Stimulated activated CD4-positive, alpha-beta T cell treated with anti-CD3 and anti-CD28 coated beads, Interleukin-15, amount 100 ng/mL, for 1 hour (primary cell): ENCODE measurements around the gene CPEB3.
"Not testable (repeated sequence)": the region's sequence is repeated elsewhere in the genome, so short reads cannot be mapped to it uniquely, and the experiment has no call there.

ENCODE experiments used
- DNase-seq, 2 donors: peaks; one replicate each; pipeline ENCODE4 v3.0.0-alpha.2; 2020; ENCODE audit warnings: low read depth in 1 of 2, low spot score in 1 of 2

Gene CPEB3

DNA sequence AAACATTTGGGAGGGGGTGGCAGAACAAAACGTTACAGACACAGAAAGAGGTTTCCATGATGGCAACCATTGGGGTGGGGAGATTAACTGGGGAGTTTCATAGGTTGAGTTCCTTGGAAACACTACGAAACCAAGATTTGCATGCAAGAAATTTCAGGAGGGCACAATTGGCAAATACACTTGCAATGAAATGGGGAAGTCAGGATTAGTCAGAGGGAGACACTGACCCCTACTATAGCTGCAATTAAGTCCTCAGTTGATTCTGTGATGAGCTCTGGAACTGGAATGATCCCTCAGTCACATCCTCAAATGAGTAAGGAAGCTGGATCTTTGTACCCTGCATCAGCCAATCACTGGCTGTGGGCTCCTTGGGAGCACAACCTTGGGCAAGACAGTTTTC, 22.1 kb downstream of the CPEB3 start:
- DNase-seq, result no peak

DNA sequence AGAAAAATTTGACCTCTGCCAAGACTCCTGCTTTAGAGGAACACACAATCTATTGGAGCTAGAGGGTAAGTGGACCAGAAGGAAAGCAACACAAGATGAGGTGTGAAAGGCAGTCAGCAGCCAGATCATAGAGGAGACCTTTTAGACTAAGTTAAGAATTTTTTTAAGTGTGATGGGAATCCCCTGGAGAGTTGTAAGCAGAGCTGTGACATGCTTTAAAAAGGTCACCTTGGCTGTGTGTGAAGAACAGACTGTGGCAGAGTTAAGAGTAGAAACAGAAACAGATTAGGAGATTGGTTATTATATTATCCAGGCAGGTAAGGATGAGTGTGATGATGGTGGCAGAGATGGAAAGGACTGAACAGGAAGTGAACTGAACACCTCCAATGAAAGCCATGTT, 23.5 kb downstream of the CPEB3 start:
- no peak for DNase-seq

DNA sequence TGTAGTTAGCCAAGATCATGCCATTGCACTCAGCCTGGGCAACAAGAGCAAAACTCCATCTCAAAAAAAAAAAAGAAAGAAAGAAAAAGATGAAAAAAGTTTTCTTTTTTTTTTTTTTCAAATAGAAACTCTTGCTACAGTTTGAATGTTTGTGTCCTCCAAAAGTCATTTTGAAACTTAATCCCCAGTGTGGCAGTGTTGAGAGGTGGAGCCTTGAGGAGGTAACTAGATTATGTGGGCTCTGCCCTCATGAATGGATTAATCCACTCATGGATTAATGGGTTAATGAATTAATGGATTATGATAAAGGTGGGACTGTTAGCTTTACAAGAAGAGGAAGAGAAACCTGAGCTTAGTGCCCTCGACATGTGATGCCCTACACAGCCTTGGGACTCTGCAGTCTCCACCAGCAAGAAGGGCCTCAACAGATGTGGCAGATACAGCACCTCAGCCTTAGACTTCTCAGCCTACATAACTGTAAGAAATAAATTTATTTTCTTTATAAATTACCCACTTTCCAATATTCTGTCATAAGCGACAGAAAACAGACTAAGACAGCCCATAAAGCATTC, 25.1 kb downstream of the CPEB3 start:
- DNase-seq, result no peak

DNA sequence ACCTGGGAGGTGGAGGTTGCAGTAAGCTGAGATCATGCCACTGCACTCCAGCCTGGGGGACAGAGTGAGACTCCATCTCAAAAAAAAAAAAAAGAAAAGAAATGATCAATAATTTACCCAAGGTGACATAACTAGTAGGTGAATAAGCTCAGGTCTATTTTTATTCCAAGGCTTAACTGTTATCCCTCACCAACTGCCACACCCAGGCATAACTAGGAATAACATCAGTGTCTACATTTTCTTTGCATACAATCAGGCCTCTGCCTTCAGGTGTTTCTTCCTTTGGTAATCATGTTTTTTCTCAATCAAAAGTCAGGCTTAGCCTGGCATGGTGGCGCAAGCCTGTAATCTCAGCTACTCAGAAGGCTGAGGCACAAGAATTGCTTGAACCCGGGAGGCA, 26.6 kb downstream of the CPEB3 start:
- no peak for DNase-seq

DNA sequence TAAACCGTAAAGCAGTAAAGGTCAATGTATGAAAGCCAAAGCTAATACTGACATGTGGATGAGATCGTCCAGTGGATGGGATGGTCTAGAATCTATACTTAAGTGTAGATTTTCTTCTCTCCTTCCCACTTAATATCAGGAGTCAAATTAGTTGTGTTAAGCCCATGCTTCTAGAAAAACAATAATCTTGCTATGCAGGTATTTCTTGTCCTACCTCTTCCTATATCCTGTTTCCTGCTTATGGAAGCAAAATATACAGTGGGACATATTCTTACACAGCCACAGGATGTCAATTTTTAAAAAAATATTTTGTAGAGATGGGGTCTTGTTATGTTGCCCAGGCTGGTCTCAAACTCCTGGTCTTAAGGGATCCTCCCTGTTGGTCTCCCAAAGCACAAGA, 27.5 kb downstream of the CPEB3 start:
- DNase-seq, result no peak

DNA sequence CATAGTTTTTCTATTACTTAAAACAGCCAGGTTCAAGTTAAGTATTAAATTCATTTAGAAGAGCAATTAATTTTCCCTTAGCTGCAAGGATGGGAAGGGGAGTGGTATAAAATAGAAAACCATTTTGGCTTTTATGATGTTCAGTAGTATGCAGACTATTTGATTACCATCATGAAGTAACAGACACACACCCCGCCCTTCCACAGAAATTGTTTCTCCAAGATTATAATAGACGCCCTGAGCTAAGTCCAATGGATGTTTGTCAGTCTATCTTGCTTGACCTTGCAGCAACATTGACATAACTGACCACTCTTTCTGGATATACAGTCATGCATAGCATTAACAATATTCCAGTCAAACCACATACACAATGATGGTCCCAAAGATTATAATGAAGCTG, 42.3 kb downstream of the CPEB3 start:
- no peak for DNase-seq

DNA sequence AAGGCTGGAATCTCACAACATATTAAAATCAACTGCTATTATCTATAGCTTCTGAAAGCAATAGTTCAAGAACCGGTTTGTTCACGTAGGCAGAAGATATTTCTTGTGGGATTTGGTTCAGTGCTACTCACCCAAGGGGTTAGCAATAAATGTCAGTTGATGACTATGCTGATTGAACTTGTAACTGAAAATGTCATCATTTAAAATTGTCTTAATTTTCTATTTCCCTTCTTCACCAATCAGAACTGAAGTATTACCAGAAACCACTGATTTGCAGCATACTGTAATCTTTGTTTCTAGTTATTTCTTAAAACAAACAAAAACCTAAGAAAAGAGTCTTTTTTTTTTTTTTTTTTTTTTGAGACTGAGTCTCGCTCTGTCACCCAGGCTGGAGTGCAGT, 46.1 kb downstream of the CPEB3 start:
- no peak for DNase-seq

DNA sequence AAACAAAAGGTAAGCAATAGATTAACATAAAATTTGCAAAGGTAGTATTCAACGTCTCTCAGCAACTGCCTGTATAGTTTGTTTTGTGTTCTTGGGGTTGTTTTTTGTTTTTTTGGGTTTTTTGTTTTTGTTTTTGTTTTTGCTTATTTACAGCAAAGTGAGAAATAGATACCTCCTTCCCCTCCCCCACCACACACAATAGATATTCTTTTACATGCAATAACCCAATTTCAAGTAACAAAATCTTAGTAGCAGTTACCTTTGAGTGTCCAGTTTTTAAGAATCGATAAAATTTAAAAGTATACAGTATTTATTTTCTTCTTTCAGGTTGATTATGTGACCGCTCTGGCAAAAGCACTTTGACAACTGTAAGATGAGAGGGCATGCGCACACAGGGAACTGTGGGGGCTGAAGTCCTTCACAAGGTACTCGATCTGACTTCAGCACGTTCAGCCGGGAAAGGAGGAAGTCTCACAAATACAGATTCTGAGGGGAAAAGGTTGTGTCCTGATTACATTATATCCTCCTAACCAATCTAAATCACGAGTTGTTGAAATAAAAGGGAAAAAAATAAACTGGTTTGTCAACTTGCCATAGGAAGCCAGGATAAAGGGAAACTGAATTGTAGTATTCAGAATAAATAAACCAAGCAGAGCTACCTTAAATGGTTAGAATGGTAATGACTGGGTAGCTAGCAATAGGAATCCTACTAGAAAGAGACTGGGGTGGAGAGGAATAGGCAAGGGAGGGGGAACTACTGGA, 47.8 kb downstream of the CPEB3 start:
- no peak for DNase-seq

DNA sequence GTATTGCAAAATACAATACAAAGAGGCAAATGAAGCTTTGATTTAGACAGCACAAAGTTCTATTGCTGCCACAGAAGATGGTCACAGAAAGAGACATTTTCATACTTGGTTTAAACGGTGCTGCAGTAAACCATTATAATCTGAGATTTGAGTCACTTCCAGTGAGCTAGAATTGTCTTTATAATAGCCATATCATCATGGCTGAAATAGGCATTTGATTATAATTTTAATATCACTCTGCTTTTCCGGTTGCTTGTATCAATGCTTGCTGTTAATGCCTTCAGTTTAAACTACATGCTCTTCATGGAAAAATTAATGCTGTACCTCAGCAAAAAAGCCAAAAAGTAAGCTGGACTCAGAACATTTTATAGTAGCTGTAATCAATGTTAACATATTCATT, 48.5 kb downstream of the CPEB3 start:
- DNase-seq, result no peak

DNA sequence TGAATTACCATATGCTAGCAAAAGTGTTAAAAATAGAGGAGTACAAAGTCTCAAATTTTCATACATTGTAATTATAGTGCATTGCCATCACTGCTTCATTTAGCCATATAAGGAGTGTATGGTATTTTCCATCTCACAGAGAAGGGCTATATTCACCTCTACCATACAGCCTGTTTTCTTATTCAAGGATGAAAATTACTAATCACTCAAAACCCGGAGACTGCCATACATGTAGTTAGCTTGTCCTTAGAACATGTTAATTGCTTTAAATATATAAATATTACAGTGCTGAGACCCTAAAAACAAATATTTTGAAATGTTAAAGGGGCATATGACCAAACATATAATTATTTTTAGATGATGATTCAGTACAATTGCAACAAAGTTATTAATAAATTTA, 49.4 kb downstream of the CPEB3 start:
- no peak for DNase-seq

DNA sequence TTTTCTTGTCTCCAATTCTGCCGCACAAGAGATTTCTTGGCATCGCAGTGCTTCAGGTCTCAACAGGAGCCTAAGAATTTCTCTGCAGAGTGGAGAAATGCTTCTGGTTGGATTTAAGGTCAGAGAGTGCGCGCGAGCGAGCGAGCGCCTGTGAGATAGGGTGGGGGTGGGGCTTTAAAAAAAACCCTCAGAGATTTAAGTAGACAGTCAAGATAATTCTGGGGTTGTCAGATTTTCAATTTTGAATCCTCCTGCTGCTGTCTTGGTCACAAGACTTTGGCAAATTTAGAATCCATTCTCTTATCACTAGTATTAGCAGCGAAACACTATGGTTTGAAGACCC, 49.7 kb downstream of the CPEB3 start:
- no peak for DNase-seq

DNA sequence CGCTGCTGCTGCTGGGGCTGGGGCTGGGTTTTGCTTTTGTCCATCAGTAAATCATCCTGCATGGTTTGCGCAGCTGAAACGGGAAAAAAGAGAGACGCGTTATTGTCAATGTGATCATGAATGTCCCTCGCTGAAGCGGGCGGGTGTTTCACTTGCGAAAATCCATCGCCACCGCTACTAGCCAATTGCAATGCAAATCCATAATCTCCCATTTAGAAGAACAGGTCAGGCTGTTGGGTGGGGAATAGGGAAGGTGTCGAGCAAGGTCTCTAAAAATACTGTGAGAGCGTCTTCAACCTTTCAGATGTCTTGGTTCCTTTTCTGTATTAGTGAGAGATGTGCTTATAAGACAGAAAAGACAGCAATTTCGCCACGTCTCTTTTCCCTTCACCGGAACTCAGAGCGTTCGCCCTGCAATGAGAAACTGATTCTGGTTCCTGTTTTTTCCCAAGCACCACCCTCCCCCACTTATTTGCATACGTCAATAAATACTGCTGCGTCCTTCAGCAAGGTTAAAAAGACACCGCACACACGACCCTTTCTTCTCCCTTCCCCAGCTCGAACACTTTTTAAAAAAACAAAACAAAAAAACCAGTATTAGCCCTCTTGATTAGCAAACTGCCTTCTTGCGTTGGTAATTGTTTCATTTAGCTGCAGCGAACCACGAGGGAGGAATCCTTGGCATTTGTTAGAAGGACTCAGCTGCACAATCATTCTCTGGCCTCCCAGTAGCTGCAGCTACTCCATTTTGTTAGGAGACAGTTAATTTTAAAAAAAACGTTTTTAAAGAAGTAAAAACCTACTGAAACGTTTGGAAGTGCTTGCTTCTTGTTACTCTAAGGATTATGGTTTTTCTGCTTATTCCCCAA, 50.4 kb downstream of the CPEB3 start:
- DNase-seq, result no peak

DNA sequence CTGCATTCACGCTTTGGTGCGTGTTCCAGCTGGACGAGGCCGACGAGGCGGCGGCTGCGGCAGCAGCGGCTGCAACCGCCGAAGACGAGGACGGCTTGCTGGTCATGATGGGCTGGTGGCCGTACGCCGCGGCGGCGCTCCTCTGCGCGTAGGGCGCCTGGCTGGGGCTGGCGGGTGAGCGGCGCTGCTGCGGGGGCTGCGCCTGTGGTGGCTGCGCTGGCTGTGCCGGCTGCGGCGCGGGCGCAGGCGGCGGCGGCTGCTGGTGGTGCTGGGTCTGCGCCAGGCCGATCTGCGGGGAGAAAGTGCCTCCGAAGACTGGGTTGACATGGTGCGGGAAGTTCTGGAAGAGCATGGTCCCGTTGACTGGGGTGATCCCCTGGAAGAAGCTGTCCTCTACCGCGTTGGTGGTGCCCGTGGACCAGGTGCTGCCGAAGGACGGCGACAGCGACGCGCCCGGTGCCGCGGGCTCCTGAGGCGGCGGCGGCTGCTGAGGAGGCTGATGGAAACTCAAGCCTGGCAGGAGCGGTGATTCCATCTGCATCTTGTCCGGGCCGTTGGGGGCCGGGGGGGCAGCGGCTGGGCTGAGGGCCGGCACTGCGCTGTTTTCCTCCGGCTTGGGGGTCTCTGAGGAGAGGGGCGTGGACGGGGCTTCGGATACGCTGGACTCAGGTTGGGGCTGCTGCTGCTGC, 51.1 kb downstream of the CPEB3 start:
- DNase-seq, result peak; percentile 15 to 31

DNA sequence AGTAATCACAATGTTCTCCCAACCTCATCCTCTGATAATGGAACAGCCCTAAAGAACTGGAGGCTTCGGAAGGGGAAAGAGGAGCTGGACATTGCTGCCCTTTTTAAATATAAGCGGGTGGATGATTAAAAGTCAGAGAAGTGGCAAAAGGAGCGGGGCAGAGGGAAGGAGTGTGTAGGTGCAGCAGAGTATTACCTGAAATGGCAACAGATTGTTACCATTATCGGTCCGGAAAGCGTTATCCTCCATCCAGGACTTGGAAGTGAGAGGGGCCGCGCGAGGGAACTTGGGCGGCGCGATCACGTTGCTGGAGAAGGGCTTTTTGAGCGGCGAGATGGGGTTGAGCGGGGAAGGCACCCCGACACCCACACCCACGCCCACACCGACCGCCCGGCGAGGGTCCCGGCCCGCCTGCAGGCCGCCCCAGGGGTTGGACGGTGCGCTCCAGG, 51.7 kb downstream of the CPEB3 start:
- no peak for DNase-seq

DNA sequence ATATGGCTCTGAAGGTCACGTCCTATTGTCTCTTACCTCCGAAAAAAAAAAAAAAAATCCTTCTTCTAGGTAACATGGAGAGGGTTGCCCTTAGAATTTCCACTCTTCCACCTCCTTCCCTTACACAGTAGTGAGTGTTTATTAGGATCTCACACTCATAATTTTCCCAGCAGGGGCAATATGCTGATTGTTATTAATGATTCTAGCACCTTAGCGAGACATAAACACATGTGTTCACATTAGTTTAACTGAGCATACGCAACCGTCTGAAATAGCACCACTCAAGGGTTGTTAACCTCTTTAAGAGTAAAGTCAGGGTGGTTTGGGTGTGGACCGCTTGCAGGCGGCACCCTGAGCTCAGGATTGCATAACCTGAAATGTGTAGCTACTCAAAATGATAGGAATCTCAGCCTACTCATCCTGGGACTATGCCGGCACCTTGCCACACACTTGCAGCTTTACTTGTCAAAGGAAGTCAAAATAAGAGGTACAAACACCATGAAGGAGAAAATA, 52.2 kb downstream of the CPEB3 start:
- DNase-seq, result no peak

DNA sequence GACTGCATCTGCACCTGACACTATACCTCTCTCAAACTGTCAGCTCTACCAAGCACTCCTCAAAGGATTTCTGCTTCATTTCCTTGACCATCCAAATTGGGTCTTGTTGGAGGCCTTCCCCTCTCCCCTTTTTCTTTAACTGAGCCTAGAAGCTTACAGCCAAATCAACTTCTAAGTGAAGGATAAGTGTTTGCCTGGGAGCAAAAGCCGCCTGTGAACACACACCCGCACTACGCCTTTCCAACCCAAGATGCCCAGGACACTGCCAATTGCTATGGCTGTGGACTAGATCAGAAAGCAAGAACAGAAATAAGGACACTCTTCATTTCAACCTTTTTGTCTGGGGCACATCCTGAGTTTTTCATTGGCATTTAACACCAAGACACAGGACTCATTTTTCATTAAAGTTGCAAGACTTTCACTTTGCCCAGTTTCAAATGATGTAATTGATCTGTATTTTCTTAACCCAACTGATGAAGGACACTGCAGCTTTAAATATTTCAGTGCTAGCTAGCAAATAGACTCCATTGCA, 52.8 kb downstream of the CPEB3 start:
- DNase-seq, result no peak

DNA sequence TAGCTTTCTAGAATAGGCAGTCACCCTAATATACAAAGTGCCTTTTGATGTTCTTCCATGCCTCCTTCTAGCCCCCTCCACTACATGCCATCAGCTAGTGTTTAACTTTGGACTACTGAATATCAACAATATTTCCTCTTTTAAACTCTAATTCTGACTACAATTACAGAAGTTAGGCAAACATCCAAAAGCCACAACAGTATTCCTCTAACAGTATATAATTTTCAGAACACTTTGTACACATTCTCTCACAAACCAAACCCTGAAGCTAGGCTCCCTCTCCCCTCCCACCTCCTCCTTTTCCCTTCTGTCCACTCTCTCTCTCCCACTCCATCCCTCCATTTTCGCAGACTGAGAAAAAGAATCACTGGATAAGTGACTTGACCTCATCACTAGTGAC, 59.7 kb downstream of the CPEB3 start:
- no peak for DNase-seq

DNA sequence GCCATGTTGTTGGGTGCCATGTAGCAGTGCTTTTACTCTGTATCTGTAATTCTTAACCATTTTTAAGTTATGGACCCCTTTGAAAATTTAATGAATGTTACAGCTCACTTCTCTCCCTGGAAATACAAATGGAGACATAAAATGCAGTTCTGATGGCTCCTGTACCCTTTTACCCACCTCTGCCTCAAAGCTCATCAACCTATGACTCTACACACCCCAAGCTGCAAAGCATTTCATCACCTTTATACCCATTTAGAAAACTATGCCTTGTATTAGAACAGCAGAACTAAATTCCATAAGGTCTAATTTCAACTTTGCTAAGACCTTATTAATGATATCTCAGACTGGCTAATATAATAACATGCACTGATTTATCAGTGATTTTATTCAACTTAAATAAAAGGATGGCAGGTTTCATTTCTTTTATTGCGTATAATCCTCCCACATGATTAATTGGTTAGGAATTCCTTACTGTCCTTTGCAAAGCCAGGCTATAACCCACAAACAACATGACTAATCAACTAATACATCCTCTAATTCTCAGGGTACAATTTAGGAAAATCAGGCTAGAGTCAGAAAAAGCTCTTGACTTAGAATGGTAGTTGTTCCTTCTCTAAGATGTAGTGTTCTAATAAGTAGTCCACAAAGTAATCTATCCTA, 68.1 kb downstream of the CPEB3 start:
- DNase-seq, result no peak

DNA sequence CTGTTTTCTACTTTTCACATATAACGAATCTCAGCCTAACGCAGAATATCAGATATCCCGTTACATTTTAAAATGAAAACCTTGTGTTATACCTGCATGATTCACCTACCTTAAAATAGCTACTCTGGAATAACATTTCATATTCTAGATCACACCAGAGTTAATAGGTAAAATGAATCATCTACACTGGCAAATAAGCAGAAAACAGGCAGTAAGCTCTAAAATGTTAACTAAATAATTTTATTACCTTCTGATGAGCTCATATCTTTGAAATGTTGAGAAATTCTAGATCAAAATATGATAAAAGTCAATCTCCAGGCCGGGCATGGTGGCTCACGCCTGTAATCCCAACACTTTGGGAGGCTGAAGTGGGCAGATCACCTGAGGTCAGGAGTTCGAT, 71.3 kb downstream of the CPEB3 start:
- DNase-seq, result no peak

DNA sequence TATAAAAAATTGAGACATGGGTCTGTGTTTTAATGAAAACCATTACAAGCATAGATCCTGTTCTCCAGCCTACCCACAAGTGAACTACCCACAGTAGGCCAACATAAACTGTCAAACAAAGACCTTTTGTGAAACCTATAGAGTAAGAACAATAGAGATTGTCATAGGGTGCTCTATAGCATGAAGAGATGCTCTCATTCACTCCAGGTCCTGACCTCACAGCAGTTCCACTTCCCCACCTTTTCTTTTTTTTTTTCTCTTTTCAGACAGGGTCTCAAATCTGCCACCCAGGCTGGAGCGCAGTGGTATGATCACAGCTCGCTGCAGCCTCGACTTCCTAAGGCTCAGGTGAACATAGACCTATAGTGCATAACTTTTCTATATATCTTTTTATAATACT, 72.3 kb downstream of the CPEB3 start:
- DNase-seq, result no peak

DNA sequence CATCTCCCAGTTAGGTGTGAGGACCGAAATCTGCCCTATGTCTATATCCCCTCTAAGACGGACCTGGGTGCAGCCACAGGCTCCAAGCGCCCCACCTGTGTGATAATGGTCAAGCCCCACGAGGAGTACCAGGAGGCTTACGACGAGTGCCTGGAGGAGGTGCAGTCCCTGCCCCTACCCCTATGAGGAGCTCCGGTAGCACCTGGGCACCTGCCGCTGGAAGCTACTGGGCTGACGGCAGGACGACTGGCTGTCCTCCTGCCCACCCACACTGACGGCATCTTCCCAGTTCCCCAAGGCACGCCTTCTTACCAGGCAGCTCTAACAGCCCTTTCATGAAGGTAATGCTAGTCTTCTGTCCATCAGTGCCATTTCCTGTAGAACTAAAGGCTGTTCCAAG, 74.3 kb downstream of the CPEB3 start:
- DNase-seq, result not testable (repeated sequence)
